Measurements from ENCODE around the gene BMPR2. TPM values are rescaled to one million over a fixed set of nuclear protein-coding genes. Genes with fewer than 3 reads are reported as not detected.

BMPR2 gene
- total RNA-seq, 1 experiment from 2014 or later, result 12.8 TPM

DNA sequence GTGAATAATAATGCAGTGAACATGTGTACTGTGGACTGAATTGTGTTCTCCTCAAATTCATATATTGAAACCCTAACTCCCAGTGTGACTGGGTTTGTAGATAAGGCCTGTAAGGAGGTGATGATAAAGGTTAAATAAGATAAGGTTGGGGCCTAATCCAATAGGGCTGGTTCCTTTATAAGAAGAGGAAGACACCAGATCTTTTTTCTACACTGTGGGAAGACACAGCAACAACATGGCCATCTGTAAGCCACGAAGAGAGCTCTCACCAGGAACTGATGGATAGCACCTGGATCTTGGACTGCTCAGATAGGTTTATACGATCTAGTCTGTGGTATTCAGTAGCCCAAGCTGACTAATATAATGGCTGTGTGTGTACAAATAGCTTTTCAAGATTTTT is 66.8 kb downstream of the BMPR2 start:
- Histone ChIP-seq H3K79me2 (ENCODE audit: insufficient read depth, low read length) (no peaks in the 10 kb centered on the region), H4K20me1 (ENCODE audit: insufficient read depth) (peaks cover 3% of the 10 kb centered on the region; the same call in 1 of the 2 replicates), H3K36me3 (ENCODE audit: control insufficient read depth in 1 of 2, insufficient read depth in 2 of 2, low read length in 2 of 2) (no peaks in the 10 kb centered on the region), H3K4me3 (replicated peaks in 1 of 2; ENCODE audit: low read depth in 1 of 2, low read length in 2 of 2) (no peak overlapping the region), H3K4me2 (ENCODE audit: low read length) (no peak overlapping the region), H3K4me1 (ENCODE audit: control insufficient read depth in 1 of 2, insufficient read depth in 2 of 2, low read length in 2 of 2) (no peaks in the 10 kb centered on the region), H3K27ac (ENCODE audit: low read depth, low read length) (no peak overlapping the region), H3K27me3 (ENCODE audit: insufficient read depth, low read length) (no peaks in the 10 kb centered on the region), H3K9me2 (ENCODE audit: insufficient read depth) (no peaks in the 10 kb centered on the region), H3K9ac (ENCODE audit: low read length) (no peak overlapping the region), H3K9me3 (ENCODE audit: control insufficient read depth in 1 of 2, insufficient read depth in 1 of 2, low read depth in 1 of 2, low read length in 2 of 2) (no peaks in the 10 kb centered on the region), H2AFZ (ENCODE audit: low read depth, low read length, poor library complexity, severe bottlenecking) (no peak overlapping the region)
- intact Hi-C loops (cut with micrococcal nuclease), result no loop called here
- ATAC-seq (no peak), DNase-seq (ENCODE audit: low read depth, low spot score) (no peak)
- ChIA-PET RAD21 (ENCODE audit: low non-redundant PET in 1 of 2, low total read pairs in 2 of 2, uncharacterized antibody in 2 of 2, unreplicated experiment in 2 of 2) (no interaction called here), CTCF (no interaction called here), POLR2A (no interaction called here)
- TF ChIP-seq FOSL1 (IDR thresholded peaks at IDR 0.05; ENCODE audit: low read depth) (no peak), SIN3A (IDR thresholded peaks at IDR 0.05; ENCODE audit: low read depth) (no peak), ZFX (IDR thresholded peaks at IDR 0.05) (no peak)
- TF ChIP-seq, protein P1, sequence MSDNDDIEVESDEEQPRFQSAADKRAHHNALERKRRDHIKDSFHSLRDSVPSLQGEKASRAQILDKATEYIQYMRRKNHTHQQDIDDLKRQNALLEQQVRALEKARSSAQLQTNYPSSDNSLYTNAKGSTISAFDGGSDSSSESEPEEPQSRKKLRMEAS (IDR thresholded peaks at IDR 0.05), result no peak
- TF ChIP-seq, protein P2, sequence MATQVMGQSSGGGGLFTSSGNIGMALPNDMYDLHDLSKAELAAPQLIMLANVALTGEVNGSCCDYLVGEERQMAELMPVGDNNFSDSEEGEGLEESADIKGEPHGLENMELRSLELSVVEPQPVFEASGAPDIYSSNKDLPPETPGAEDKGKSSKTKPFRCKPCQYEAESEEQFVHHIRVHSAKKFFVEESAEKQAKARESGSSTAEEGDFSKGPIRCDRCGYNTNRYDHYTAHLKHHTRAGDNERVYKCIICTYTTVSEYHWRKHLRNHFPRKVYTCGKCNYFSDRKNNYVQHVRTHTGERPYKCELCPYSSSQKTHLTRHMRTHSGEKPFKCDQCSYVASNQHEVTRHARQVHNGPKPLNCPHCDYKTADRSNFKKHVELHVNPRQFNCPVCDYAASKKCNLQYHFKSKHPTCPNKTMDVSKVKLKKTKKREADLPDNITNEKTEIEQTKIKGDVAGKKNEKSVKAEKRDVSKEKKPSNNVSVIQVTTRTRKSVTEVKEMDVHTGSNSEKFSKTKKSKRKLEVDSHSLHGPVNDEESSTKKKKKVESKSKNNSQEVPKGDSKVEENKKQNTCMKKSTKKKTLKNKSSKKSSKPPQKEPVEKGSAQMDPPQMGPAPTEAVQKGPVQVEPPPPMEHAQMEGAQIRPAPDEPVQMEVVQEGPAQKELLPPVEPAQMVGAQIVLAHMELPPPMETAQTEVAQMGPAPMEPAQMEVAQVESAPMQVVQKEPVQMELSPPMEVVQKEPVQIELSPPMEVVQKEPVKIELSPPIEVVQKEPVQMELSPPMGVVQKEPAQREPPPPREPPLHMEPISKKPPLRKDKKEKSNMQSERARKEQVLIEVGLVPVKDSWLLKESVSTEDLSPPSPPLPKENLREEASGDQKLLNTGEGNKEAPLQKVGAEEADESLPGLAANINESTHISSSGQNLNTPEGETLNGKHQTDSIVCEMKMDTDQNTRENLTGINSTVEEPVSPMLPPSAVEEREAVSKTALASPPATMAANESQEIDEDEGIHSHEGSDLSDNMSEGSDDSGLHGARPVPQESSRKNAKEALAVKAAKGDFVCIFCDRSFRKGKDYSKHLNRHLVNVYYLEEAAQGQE (IDR thresholded peaks at IDR 0.05; ENCODE audit: low read depth), result no peak
- no TSS peak for BruUV-seq (replicated peaks)

DNA sequence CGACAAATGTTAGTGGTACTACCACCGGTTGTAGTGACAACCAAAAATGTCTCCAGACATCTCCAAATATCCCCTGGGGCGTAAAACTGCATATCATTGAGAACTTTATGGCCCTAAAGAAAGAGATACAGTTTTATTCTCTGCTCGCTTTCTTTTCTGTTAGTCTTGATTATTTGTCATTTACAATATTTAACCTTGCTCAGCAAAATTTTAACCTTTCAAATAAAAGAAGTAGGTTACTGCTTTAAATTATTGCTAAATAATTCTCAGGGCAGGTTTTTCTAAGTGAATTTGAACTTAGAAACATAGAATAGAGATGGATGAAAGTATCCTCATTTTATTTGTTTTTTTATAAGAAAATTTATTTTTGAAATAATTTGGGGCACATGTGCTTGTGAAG is 67.9 kb downstream of the BMPR2 start:
- no peaks in the 10 kb centered on the region for H3K9me2 ChIP-seq (ENCODE audit: insufficient read depth)
- H3K27ac ChIP-seq (ENCODE audit: low read depth, low read length), result no peak overlapping the region
- H3K9ac ChIP-seq (ENCODE audit: low read length), result no peak overlapping the region
- no peak overlapping the region for H2AFZ ChIP-seq (ENCODE audit: low read depth, low read length, poor library complexity, severe bottlenecking)
- H3K9me3 ChIP-seq (ENCODE audit: control insufficient read depth in 1 of 2, insufficient read depth in 1 of 2, low read depth in 1 of 2, low read length in 2 of 2), result no peaks in the 10 kb centered on the region
- H4K20me1 ChIP-seq (ENCODE audit: insufficient read depth), result peaks cover 3% of the 10 kb centered on the region; the same call in 1 of the 2 replicates
- no peaks in the 10 kb centered on the region for H3K4me1 ChIP-seq (ENCODE audit: control insufficient read depth in 1 of 2, insufficient read depth in 2 of 2, low read length in 2 of 2)
- POLR2A ChIA-PET, result no interaction called here
- no peaks in the 10 kb centered on the region for H3K36me3 ChIP-seq (ENCODE audit: control insufficient read depth in 1 of 2, insufficient read depth in 2 of 2, low read length in 2 of 2)
- DNase-seq (ENCODE audit: low read depth, low spot score) (no peak), ATAC-seq (no peak)
- CTCF ChIA-PET, result no interaction called here
- no peak overlapping the region for H3K4me3 ChIP-seq (replicated peaks in 1 of 2; ENCODE audit: low read depth in 1 of 2, low read length in 2 of 2)
- intact Hi-C loops (cut with micrococcal nuclease), result no loop called here
- RAD21 ChIA-PET (ENCODE audit: low non-redundant PET in 1 of 2, low total read pairs in 2 of 2, uncharacterized antibody in 2 of 2, unreplicated experiment in 2 of 2), result no interaction called here
- H3K79me2 ChIP-seq (ENCODE audit: insufficient read depth, low read length), result no peaks in the 10 kb centered on the region
- no peak for TF ChIP-seq TCF7L2 (IDR thresholded peaks at IDR 0.05; ENCODE audit: borderline replicate concordance, extremely low read depth, insufficient read depth, insufficient read length)
- H3K4me2 ChIP-seq (ENCODE audit: low read length), result no peak overlapping the region
- H3K27me3 ChIP-seq (ENCODE audit: insufficient read depth, low read length), result no peaks in the 10 kb centered on the region
- no TSS peak for BruUV-seq (replicated peaks)

Measured in HCT116 (cell line).